ENCODE results near the gene FBXL14.

The FBXL14 gene

DNA sequence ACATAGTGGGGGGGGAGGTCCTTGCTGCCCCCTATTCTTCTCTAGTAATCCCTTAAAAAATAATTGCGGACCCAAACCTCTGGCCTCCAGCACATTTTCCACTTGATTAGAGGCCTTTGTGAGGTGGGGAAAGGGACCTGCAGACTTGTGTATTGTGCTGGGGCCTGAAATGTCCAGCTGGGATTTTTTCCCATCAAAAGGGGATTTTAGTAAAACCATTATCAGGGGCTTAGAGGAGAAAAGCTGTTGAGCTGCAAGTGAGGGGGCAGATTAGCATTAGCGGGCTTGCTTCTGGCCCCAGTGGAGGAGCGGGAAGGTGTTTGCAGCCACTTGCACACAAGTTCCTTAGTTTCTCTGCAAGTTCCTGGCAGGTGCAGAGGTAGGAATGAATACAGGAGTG, 13.9 kb downstream of the FBXL14 start:
- H3K4me3 ChIP-seq (ENCODE audit: low read depth, low read length): no peak overlapping the region
- DNase-seq (ENCODE audit: low read depth): no peak
- TF ChIP-seq CTCF (IDR thresholded peaks at IDR 0.05; ENCODE audit: insufficient read depth, low read depth, low read length, missing control alignments): no peak

DNA sequence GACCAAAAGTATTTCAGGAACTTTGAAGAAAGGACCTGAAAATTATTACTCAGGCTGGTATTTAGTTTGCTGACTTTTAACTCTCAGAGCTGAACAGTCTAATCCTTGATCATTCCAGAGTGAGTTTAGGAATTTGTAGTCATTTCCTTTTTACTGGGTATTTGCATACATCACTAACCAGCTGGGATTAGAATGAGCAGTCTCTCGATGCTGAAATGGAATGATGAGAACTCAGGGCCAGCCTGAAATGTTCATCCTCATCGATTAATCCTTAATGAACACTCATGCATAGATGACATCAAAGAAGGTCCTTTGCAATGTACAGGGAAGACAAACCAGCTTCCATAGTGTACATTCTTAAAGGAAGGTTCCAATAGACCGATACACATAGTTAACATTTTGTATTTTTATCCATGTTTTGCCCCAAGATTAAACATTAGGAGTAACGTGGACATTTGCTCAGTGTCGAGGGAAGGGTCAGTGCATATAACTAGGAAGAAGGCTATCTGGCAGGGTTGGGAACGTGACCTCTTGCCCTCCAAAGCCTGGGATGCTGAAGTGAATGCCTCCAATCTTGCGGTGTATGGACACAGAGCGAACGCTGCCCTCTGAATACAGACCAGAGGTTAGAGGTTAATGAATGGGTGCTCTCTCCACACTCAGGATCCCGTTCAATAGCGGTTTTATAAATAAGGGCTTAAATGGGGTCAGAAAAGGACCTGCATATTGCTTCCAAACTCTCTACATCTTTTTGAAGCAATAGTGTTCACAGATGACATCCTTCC, 14.5 kb downstream of the FBXL14 start:
- no peak for DNase-seq (ENCODE audit: low read depth)
- H3K4me3 ChIP-seq (ENCODE audit: low read depth, low read length): no peak overlapping the region
- no peak for TF ChIP-seq CTCF (IDR thresholded peaks at IDR 0.05; ENCODE audit: insufficient read depth, low read depth, low read length, missing control alignments)

GRCh38 chr12:1576410-1577241, 17.8 kb downstream of the FBXL14 start:
- DNase-seq (ENCODE audit: low read depth): no peak
- no peak overlapping the region for H3K4me3 ChIP-seq (ENCODE audit: low read depth, low read length)

GRCh38 chr12:1575408-1576401, 18.7 kb downstream of the FBXL14 start:
- no peak for DNase-seq (ENCODE audit: low read depth)
- no peak overlapping the region for H3K4me3 ChIP-seq (ENCODE audit: low read depth, low read length)
- TF ChIP-seq CTCF (IDR thresholded peaks at IDR 0.05; ENCODE audit: insufficient read depth, low read depth, low read length, missing control alignments): no peak

More at GRCh38 chr12:1576410-1577241, 17.8 kb downstream of the FBXL14 start:
- TF ChIP-seq CTCF (IDR thresholded peaks at IDR 0.05; ENCODE audit: insufficient read depth, low read depth, low read length, missing control alignments): no peak

GRCh38 chr12:1574865-1575259, 19.5 kb downstream of the FBXL14 start:
- H3K4me3 ChIP-seq (ENCODE audit: low read depth, low read length): no peak overlapping the region
- TF ChIP-seq CTCF (IDR thresholded peaks at IDR 0.05; ENCODE audit: insufficient read depth, low read depth, low read length, missing control alignments): no peak
- no peak for DNase-seq (ENCODE audit: low read depth)
